ENCODE results near the gene MYRF. TPM values are rescaled to one million over a fixed set of nuclear protein-coding genes. Genes with fewer than 3 reads are reported as not detected.
A peak's percentile ranks its signal among the peaks of the same experiment; 100 is the strongest.

Gene MYRF
- total RNA-seq, 1 experiment from 2014 or later: 15.3 TPM

- H3K9me2 ChIP-seq (ENCODE audit: insufficient read depth): no peaks in the 10 kb centered on the region
- no peaks in the 10 kb centered on the region for H3K9me3 ChIP-seq (ENCODE audit: insufficient read depth, low read depth)
- H4K20me1 ChIP-seq (ENCODE audit: insufficient read depth): no peaks in the 10 kb centered on the region
- CTCF ChIA-PET: interaction anchor here (2.1 kb wide), 1 partner anchor 19 kb away, joined by 13 read pairs; no protein-coding TSS in a partner anchor
- no peak for TF ChIP-seq EZH2 (IDR thresholded peaks at IDR 0.05; ENCODE audit: low read depth)
- TF ChIP-seq CTCF (conservative IDR thresholded peaks at IDR 0.05): no peak; the same call in 1 of the 2 replicates
- intact Hi-C loops (cut with micrococcal nuclease; ENCODE audit: unreplicated experiment): loop anchor here (1.0 kb wide), 2 partner anchors 75 to 151 kb away; partner anchors contain the start of genes FADS3 and FTH1
- peaks cover 65% of the 10 kb centered on the region for H3F3A ChIP-seq (ENCODE audit: insufficient read depth, low read depth)
- peaks cover 37% of the 10 kb centered on the region for H3K4me1 ChIP-seq (replicated peaks; ENCODE audit: insufficient read depth)
- POLR2A ChIA-PET (ENCODE audit: unreplicated experiment): interaction anchor here (0.6 kb wide), 4 partner anchors 22 to 955 kb away, joined by 4 to 5 read pairs (median 4); partner anchors contain the start of gene TAF6L
- peak; percentile 75 to 78 for DNase-seq
- H3K4me2 ChIP-seq: peak overlapping the region; percentile 75
- H2AFZ ChIP-seq: peak overlapping the region; percentile 89
- peaks cover 31% of the 10 kb centered on the region for H3K79me2 ChIP-seq (ENCODE audit: low read depth)
- H3K27me3 ChIP-seq (ENCODE audit: insufficient read depth, low read depth): no peaks in the 10 kb centered on the region
- no TSS peak for BruUV-seq (replicated peaks)
- H3K4me3 ChIP-seq: peak overlapping the region; percentile 95
- H3K36me3 ChIP-seq (ENCODE audit: low read depth): peaks cover 19% of the 10 kb centered on the region
- H3K27ac ChIP-seq: peak overlapping the region; percentile 80
Observed at GRCh38 chr11:61815790-61816735, 63.6 kb downstream of the MYRF start.

GRCh38 chr11:61816736-61817455 is 64.5 kb downstream of the MYRF start, which contains the start of gene FADS1:
FADS1 (minus strand) TSS chr11:61817003; CDS start chr11:61816929, 74 bp downstream.
- Histone ChIP-seq H3F3A (ENCODE audit: insufficient read depth, low read depth) (peaks cover 63% of the 10 kb centered on the region), H3K4me3 (peak within 1 kb of the TSS; percentile 95), H3K27ac (peak within 1 kb of the TSS; percentile 80), H4K20me1 (ENCODE audit: insufficient read depth) (no peaks in the 10 kb centered on the region), H3K36me3 (ENCODE audit: low read depth) (peaks cover 11% of the 10 kb centered on the region), H3K79me2 (ENCODE audit: low read depth) (peaks cover 31% of the 10 kb centered on the region), H3K9me3 (ENCODE audit: insufficient read depth, low read depth) (no peaks in the 10 kb centered on the region), H3K4me1 (replicated peaks; ENCODE audit: insufficient read depth) (peaks cover 42% of the 10 kb centered on the region), H2AFZ (peak within 1 kb of the TSS; percentile 89), H3K9me2 (ENCODE audit: insufficient read depth) (no peaks in the 10 kb centered on the region), H3K27me3 (ENCODE audit: insufficient read depth, low read depth) (no peaks in the 10 kb centered on the region), H3K4me2 (peak within 1 kb of the TSS; percentile 75)
- TF ChIP-seq CTCF (conservative IDR thresholded peaks at IDR 0.05) (peak; percentile 71), EZH2 (IDR thresholded peaks at IDR 0.05; ENCODE audit: low read depth) (no peak)
- ChIA-PET CTCF (no interaction called here), POLR2A (ENCODE audit: unreplicated experiment) (interaction anchor here (0.6 kb wide), 1 partner anchor 937 kb away, joined by 3 read pairs; the partner anchor contains the start of gene ZBTB3)
- peak; percentile 88 to 96 for DNase-seq
- BruUV-seq (replicated peaks): no TSS peak
- intact Hi-C loops (cut with micrococcal nuclease; ENCODE audit: unreplicated experiment): loop anchor here (1.0 kb wide), 2 partner anchors 11 to 74 kb away; partner anchors contain the start of genes FADS2 and FADS3

Data from PC-9 (cell line).